Subcutaneous abdominal adipose tissue (tissue), 5 donors: ENCODE measurements around the gene MSL2.
"Not testable (repeated sequence)": the region's sequence is repeated elsewhere in the genome, so short reads cannot be mapped to it uniquely, and the experiment has no call there.

ENCODE experiments used
- H3K27ac ChIP-seq: one replicate; pipeline ENCODE4 v1.7.0; 2013; ENCODE audit warnings: low read depth, mild to moderate bottlenecking, inconsistent platforms, low read length, moderate library complexity
- H3K27me3 ChIP-seq, 5 donors: one replicate each; pipeline ENCODE4 v1.7.0; 2013; ENCODE audit warnings: low read length in 5 of 5, inconsistent platforms in 1 of 5; ENCODE audit not compliant: control insufficient read depth in 5 of 5, insufficient read depth in 4 of 5
- H3K36me3 ChIP-seq, 5 donors: one replicate each; pipeline ENCODE4 v1.7.0; 2013; ENCODE audit warnings: low read length in 5 of 5; ENCODE audit not compliant: control insufficient read depth in 5 of 5, insufficient read depth in 5 of 5
- H3K4me1 ChIP-seq, 5 donors: one replicate each; pipeline ENCODE4 v1.7.0; 2013; ENCODE audit warnings: low read length in 5 of 5, mild to moderate bottlenecking in 3 of 5, moderate library complexity in 1 of 5; ENCODE audit not compliant: control insufficient read depth in 5 of 5, insufficient read depth in 5 of 5
- H3K4me3 ChIP-seq, 5 donors: one replicate each; pipeline ENCODE4 v1.7.0; 2013; ENCODE audit warnings: low read length in 5 of 5, low read depth in 1 of 5
- H3K9ac ChIP-seq, 5 donors: one replicate each; pipeline ENCODE4 v1.7.0; 2013; ENCODE audit warnings: low read length in 5 of 5, mild to moderate bottlenecking in 4 of 5, moderate library complexity in 3 of 5
- H3K9me3 ChIP-seq, 5 donors: one replicate each; pipeline ENCODE4 v1.7.0; 2013; ENCODE audit warnings: low read length in 5 of 5; ENCODE audit not compliant: control insufficient read depth in 5 of 5
- donor health status: healthy.
- donor health status: healthy.
- donor health status: healthy.
- donor health status: healthy.
- donor health status: healthy.

The MSL2 gene

DNA sequence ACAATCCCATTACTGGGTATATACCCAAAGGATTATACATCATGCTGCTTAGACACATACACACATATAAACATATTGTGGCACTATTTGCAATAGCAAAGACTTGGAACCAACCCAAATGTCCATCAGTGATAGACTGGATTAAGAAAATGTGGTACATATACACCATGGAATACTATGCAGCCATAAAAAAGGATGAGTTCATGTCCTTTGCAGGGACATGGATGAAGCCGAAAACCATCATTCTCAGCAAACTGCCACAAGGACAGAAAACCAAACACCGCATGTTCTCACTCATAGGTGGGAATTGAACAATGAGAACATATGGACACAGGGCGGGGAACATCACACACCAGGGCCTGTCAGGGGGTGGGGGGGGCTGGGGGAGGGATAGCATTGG lies 64.5 kb downstream of the MSL2 start:
- not testable (repeated sequence) for H3K4me3 ChIP-seq, H3K27me3 ChIP-seq, H3K36me3 ChIP-seq, H3K4me1 ChIP-seq, H3K9ac ChIP-seq, H3K9me3 ChIP-seq, H3K27ac ChIP-seq

DNA sequence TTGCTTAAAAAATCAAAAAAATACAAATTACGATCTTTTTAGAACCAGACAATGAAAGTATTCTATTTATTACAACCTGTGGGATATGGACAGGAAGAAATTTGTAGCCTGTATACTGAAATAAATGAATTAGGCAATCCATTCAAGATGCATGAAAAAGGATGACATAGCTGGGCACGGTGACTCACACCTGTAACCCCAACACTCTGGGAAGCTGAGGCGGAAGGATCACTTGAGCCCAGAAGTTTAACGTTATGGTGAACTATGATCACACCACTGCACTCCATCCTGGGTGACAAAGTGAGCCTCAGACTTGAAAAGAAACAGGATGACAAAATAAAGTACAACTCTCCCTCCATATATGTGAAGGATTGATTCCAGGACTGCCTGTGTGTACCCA lies 74.1 kb downstream of the MSL2 start:
- H3K27me3 ChIP-seq = no peaks in the 10 kb centered on the region
- H3K36me3 ChIP-seq = peaks cover 0 to 5% (median 0%) of the 10 kb centered on the region in 5 donors
- H3K27ac ChIP-seq = no peak overlapping the region
- H3K9me3 ChIP-seq = no peaks in the 10 kb centered on the region
- H3K4me1 ChIP-seq = no peaks in the 10 kb centered on the region
- H3K4me3 ChIP-seq = no peak overlapping the region
- no peak overlapping the region for H3K9ac ChIP-seq

DNA sequence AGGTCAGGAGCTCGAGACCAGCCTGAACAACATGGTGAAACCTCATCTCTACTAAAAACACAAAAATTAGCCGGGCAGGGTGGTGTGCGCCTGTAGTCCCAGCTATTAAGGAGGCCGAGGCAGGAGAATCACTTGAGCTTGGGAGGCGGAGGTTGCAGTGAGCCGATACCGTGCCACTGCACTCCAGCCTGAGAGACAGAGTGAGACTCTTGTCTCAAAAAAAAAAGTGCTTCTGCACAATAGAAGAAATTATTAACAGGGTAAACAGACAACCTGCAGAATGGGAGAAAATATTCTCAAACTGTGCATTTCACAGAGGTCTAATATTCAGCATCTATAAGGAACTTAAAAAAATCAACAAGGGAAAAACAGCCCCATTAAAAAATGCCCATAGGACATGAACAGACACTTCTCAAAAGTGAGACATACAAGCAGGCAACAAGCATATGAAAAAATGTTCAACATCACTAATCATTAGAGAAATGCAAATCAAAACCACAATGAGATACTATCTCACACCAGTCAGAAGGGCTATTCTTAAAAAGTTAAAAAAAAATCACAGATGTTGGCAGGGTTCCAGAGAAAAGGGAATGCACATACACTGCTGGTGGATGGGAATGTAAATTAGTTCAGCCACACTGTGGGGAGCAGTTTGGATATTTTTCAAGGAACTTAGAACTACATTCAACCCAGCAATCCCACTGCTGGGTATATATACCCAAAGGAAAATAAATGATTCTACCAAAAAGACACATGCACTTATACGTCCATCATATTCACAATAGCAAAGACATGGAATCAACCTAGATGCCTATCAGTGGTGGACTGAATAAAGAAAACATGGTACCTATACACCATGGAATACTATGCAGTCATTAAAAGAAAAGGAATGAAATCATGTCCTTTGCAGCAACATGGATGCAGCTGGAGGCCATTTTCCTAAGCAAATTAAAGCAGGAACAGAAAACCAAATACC lies 75.5 kb downstream of the MSL2 start:
- H3K9me3 ChIP-seq = no peaks in the 10 kb centered on the region
- no peak overlapping the region for H3K27ac ChIP-seq
- no peaks in the 10 kb centered on the region for H3K27me3 ChIP-seq
- H3K4me3 ChIP-seq = no peak overlapping the region
- H3K4me1 ChIP-seq = no peaks in the 10 kb centered on the region
- no peak overlapping the region for H3K9ac ChIP-seq
- H3K36me3 ChIP-seq = no peaks in the 10 kb centered on the region

DNA sequence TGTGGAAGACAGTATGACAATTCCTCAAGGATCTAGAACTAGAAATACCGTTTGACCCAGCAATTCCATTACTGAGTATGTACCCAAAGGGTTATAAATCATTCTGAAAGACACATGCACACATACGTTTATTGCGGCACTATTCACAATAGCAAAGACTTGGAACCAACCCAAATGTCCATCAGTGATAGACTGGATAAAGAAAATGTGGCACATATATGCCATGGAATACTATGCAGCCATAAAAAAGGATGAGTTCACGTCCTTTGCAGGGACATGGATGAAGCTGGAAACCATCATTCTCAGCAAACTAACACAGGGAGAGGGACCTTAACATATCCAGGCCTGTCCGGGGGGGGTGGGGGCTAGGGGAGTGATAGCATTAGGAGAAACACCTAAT lies 76.4 kb downstream of the MSL2 start:
- H3K9ac ChIP-seq, H3K4me3 ChIP-seq, H3K27me3 ChIP-seq, H3K36me3 ChIP-seq, H3K9me3 ChIP-seq, H3K27ac ChIP-seq, H3K4me1 ChIP-seq: not testable (repeated sequence)

DNA sequence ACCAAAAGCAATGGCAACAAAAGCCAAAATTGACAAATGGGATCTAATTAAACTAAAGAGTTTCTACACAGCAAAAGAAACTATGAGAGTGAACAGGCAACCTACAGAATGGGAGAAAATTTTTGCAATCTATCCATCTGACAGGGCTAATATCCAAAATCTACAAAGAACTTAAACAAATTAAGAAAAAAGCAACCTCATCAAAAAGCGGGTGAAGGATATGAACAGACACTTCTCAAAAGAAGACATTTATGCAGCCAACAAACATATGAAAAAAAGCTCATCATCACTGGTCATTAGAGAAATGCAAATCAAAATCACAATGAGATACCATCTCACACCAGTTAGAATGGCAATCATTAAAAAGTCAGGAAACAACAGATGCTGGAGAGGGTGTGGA lies 76.8 kb downstream of the MSL2 start:
- H3K9me3 ChIP-seq, H3K9ac ChIP-seq, H3K36me3 ChIP-seq, H3K4me3 ChIP-seq, H3K27me3 ChIP-seq, H3K4me1 ChIP-seq, H3K27ac ChIP-seq: not testable (repeated sequence)

DNA sequence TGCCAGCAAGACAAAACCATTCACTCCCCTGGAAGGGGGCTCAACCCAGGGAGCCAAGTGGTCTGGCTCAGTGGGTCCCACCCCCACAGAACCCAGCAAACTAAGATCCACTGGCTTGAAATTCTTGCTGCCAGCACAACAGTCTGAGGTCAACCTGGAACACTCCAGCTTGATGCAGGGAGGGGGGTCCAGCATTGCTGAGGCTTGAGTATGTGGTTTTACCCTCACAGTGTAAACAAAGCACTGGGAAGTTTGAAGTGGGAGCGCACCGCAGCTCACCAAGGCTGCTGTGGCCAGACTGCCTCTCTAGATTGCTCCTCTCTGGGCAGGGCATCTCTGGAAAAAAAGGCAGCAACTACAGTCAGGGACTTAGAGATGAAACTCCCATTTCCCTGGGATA lies 81.7 kb downstream of the MSL2 start:
- no peaks in the 10 kb centered on the region for H3K9me3 ChIP-seq
- peaks cover 0 to 5% (median 2%) of the 10 kb centered on the region in 5 donors for H3K36me3 ChIP-seq
- H3K27me3 ChIP-seq = no peaks in the 10 kb centered on the region
- H3K4me3 ChIP-seq = no peak overlapping the region
- no peaks in the 10 kb centered on the region for H3K4me1 ChIP-seq
- H3K9ac ChIP-seq = no peak overlapping the region
- H3K27ac ChIP-seq = no peak overlapping the region

DNA sequence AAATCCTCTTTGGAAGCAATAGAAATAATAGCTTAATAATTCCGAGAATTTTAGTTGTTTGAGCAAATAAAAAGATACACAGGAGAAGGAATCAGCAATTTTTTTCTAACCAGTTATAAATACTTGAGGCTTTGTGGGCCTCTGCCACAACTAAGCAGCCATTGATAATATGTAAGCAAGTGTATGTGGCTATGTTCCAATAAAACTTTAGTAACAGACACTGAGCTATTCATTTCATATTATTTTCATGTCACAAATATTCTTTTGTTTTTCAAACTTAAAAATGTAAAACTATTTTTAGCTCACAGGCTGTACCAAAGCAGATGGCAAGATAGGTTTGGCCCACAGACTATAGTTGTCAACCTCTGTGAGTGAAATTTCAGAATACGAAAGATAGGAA lies 85.7 kb downstream of the MSL2 start:
- Histone ChIP-seq H3K4me3 (no peak overlapping the region), H3K36me3 (peaks cover 0 to 11% (median 3%) of the 10 kb centered on the region in 5 donors), H3K27ac (no peak overlapping the region), H3K27me3 (no peaks in the 10 kb centered on the region), H3K4me1 (no peaks in the 10 kb centered on the region), H3K9ac (no peak overlapping the region), H3K9me3 (no peaks in the 10 kb centered on the region)

DNA sequence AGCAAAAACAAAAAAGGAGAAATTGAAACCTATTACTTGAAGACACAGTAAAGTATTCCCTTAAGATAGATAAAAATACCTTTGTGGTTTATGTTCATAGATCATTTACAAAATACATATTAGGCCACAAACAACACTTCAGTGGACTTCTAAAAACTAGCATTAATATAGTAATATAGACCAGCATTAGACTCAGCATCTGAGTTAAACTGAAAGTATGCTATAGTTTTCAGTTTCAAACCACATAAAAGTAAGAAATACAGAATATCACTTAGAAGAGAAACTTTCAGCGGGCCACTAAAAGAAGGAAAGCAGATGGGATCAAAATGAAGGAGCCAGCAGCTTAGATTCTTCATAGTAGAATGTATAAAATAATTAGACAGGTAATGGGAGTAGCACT lies 86.6 kb downstream of the MSL2 start:
- Histone ChIP-seq H3K4me1 (no peaks in the 10 kb centered on the region), H3K9ac (no peak overlapping the region), H3K4me3 (no peak overlapping the region), H3K27ac (no peak overlapping the region), H3K36me3 (peaks cover 0 to 16% (median 3%) of the 10 kb centered on the region in 5 donors), H3K9me3 (no peaks in the 10 kb centered on the region), H3K27me3 (no peaks in the 10 kb centered on the region)

DNA sequence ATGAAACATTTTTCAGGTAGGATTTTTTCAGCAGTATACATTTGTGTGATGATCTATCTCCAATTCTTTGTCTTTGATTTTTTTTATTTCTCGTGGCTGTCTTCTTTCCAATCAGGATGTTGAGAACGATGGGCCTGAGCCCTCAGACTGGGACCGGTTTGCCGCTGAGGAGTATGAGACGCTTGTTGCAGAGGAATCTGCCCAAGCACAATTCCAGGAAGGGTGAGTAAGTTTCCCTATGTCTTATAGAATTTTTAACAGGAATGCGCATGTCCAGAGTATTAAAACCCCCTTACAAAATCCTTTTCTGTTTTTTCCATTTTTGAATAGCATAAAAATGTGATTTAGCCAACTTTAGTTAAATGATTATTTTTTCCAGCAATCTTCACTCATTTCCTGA lies 90.0 kb downstream of the MSL2 start:
- Histone ChIP-seq H3K36me3 (peaks cover 8 to 17% (median 8%) of the 10 kb centered on the region in 5 donors), H3K9me3 (no peaks in the 10 kb centered on the region), H3K4me3 (no peak overlapping the region), H3K27me3 (no peaks in the 10 kb centered on the region), H3K4me1 (no peaks in the 10 kb centered on the region), H3K27ac (no peak overlapping the region), H3K9ac (no peak overlapping the region)

DNA sequence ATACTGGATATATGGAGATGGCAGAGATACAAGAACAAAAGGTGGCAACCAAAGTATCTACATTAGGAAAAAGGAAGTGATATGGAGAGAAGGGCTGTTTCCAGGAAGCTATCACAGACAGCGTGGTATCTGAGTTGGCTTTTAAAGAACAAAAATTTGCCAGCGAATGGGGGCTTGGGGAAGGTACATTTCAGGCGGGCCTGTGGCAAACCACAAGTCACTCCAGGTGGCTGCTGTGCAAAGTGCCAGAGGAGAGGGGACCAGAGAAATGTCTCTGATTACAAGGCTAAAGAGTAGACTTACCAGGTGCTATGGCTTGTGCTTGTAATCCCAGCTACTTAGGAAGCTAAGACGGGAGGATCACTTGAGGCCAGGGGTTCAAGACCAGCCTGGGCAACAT lies 91.1 kb downstream of the MSL2 start:
- Histone ChIP-seq H3K27me3 (no peaks in the 10 kb centered on the region), H3K9me3 (no peaks in the 10 kb centered on the region), H3K36me3 (peaks cover 8 to 17% (median 8%) of the 10 kb centered on the region in 5 donors), H3K4me1 (peaks cover 0 to 3% (median 0%) of the 10 kb centered on the region in 5 donors), H3K4me3 (no peak overlapping the region), H3K27ac (no peak overlapping the region), H3K9ac (no peak overlapping the region)
